Stimulated activated CD4-positive, alpha-beta T cell treated with anti-CD3 and anti-CD28 coated beads, TNF-alpha, amount 100 ng/mL, for 24 hours (primary cell): ENCODE results near the gene CREB3L2.

ENCODE experiments used
- DNase-seq, 3 experiments: peaks; one replicate each; pipeline ENCODE4 v3.0.0-alpha.2; 2020; ENCODE audit warnings: low read depth in 3 of 3

CREB3L2 gene

GRCh38 chr7:137873524-137873923 lies 128.4 kb downstream of the CREB3L2 start:
- DNase-seq: no peak

GRCh38 chr7:137871170-137871915 lies 130.5 kb downstream of the CREB3L2 start:
- DNase-seq: no peak

GRCh38 chr7:137870684-137871083 lies 131.2 kb downstream of the CREB3L2 start:
- no peak for DNase-seq

GRCh38 chr7:137870078-137870477 lies 131.8 kb downstream of the CREB3L2 start:
- DNase-seq: no peak

GRCh38 chr7:137869260-137869659 lies 132.6 kb downstream of the CREB3L2 start:
- no peak for DNase-seq

- no peak for DNase-seq
These were observed 134.6 kb downstream of the CREB3L2 start for GRCh38 chr7:137867289-137867688.

- no peak for DNase-seq
These were observed 136.1 kb downstream of the CREB3L2 start for GRCh38 chr7:137865764-137866163.

GRCh38 chr7:137862964-137863363 lies 138.9 kb downstream of the CREB3L2 start:
- DNase-seq: no peak

GRCh38 chr7:137862358-137862757 lies 139.5 kb downstream of the CREB3L2 start:
- DNase-seq: no peak

GRCh38 chr7:137860542-137860941 lies 141.3 kb downstream of the CREB3L2 start:
- no peak for DNase-seq

GRCh38 chr7:137853053-137853452 lies 148.8 kb downstream of the CREB3L2 start:
- DNase-seq: no peak

- DNase-seq: no peak
These were observed 149.8 kb downstream of the CREB3L2 start for GRCh38 chr7:137852108-137852507.

- DNase-seq: no peak
These were observed 150.6 kb downstream of the CREB3L2 start for GRCh38 chr7:137850972-137851945.

GRCh38 chr7:137850571-137850970 lies 151.3 kb downstream of the CREB3L2 start:
- DNase-seq: no peak

- no peak for DNase-seq
These were observed 153.8 kb downstream of the CREB3L2 start for GRCh38 chr7:137848095-137848494.

- no peak for DNase-seq
These were observed 154.3 kb downstream of the CREB3L2 start for GRCh38 chr7:137847568-137848050.

GRCh38 chr7:137846827-137847567 lies 154.9 kb downstream of the CREB3L2 start, which contains the start of gene DGKI:
TSS of gene DGKI (minus strand) at chr7:137846974.
- no peak for DNase-seq

GRCh38 chr7:137846549-137846826 lies 155.4 kb downstream of the CREB3L2 start:
- no peak for DNase-seq

- no peak for DNase-seq
These were observed 157.0 kb downstream of the CREB3L2 start for GRCh38 chr7:137844677-137845425.

GRCh38 chr7:137839903-137840779 lies 161.7 kb downstream of the CREB3L2 start:
- DNase-seq: no peak
